ENCODE measurements around the gene NRXN3.

DNA sequence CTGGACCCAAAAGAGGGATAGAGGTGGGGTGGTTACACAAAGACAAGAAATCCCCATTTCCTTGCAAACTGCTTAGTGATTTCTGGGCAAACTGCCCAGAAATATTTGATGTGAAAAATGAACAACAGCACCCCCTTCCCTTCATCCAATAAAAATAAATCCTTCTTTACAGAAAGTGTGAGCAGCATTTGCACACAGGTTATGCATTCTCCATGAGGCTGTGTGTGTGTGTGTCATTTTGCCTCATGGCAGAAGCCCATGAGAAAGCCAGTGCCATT, 17.2 kb upstream of the NRXN3 start:
- no peak for TF ChIP-seq EZH2phosphoT487 (IDR thresholded peaks at IDR 0.05; ENCODE audit: insufficient read depth, low read depth)
- TF ChIP-seq EZH2 (IDR thresholded peaks at IDR 0.05; ENCODE audit: insufficient read depth, poor library complexity, severe bottlenecking) = no peak
